ENCODE results near the gene MFSD11. TPM values are rescaled to one million over a fixed set of nuclear protein-coding genes. Genes with fewer than 3 reads are reported as not detected.

Gene MFSD11
- 10 to 100 TPM; 17.9 to 38.9 (median 26.3) TPM for total RNA-seq

DNA sequence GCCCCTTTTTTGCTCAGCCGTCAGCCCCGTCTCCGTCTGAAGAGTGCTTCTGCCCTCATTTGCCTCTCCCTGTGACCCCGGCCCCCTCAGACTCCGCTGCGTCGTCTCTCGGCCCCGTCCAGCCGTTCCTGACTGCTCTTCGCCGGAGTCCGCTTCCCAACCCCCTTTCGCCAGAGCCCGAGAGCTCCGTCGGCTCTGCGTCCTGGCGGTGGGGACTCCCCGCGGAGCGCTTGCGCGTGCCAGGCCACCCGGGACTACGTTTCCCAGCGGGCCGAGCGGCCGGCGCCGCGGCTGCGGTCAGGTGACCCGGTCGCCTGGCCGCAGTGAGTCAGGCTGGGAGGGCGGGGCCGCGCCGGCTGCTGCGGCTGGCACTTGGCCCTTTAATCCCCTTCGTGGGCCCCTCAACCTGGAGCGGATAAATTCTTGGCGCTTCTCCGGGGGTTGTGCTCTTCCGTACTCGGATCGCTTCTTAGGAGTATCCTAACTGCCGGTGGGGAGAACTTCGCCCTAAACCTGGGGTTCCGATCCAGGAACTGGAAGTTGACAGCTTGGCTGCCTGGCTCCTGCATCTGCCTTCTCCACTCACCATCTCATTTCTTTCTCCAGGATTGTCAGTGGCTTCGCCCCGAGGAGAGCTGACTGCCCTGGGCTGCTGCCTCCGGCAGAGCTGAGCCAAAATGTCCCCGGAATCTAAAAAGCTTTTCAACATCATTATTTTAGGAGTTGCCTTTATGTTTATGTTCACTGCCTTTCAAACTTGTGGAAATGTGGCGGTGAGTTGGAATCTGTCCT, at the start of gene MFSD11:
Gene MFSD11, plus strand, starts transcription at position 444 of the 792 bp plus-strand sequence. Its CDS starts 234 bp downstream, at position 678.
- ATAC-seq (ENCODE audit: low FRiP score) (peak; percentile 81), DNase-seq (ENCODE audit: low spot score) (peak; percentile 66)
- TF ChIP-seq, protein P1, sequence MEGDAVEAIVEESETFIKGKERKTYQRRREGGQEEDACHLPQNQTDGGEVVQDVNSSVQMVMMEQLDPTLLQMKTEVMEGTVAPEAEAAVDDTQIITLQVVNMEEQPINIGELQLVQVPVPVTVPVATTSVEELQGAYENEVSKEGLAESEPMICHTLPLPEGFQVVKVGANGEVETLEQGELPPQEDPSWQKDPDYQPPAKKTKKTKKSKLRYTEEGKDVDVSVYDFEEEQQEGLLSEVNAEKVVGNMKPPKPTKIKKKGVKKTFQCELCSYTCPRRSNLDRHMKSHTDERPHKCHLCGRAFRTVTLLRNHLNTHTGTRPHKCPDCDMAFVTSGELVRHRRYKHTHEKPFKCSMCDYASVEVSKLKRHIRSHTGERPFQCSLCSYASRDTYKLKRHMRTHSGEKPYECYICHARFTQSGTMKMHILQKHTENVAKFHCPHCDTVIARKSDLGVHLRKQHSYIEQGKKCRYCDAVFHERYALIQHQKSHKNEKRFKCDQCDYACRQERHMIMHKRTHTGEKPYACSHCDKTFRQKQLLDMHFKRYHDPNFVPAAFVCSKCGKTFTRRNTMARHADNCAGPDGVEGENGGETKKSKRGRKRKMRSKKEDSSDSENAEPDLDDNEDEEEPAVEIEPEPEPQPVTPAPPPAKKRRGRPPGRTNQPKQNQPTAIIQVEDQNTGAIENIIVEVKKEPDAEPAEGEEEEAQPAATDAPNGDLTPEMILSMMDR (IDR thresholded peaks at IDR 0.05) = no peak

DNA sequence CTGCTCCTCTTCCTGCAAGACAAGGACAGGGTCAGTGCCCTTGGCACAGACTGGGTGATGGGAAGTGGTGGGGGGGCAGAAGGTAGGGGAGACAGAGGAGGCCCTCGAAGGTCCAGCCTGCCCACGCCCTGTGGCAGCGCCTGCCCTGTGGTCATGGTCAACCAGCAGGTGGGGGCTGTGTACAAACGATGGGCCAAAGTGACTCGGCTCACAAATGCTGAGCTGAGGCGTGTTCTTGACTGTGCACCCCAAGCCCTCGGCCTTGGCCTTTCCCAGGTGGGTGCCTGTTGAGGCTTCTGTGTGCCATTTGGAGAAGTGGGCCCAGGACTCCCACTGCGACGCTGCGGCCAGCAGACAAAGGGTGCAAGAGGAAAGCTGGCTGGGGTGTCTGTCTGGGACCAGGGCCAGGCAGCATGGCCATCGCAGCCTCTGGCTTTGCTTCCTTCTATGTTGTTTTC, 49.7 kb upstream of the MFSD11 start:
- TF ChIP-seq, protein P1 (IDR thresholded peaks at IDR 0.05) = no peak
- DNase-seq (ENCODE audit: low spot score) = no peak

DNA sequence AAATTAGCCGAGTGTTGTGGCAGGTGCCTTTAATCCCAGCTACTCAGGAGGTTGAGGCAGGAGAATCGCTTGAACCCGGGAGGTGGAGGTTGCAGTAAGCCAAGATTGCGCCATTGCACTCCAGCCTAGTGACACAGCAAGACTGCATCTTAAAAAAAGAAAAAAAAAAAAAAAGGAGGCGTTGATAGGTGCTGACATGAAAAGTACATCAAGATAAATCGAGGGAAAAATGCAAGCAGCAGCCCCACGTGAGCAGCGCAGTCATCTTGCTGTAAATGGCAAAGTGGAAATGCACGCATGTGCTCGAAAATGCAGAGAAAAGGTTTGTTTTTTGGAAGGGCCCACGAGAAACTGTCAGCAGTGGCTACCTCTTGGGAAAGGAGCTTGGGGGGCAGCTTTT, 48.1 kb upstream of the MFSD11 start:
- TF ChIP-seq, protein P1 (IDR thresholded peaks at IDR 0.05) = no peak
- ATAC-seq (ENCODE audit: low FRiP score) (no peak), DNase-seq (ENCODE audit: low spot score) (no peak)

More for the DNA sequence above, 49.7 kb upstream of the MFSD11 start:
- ATAC-seq (ENCODE audit: low FRiP score) = peak; percentile 60

DNA sequence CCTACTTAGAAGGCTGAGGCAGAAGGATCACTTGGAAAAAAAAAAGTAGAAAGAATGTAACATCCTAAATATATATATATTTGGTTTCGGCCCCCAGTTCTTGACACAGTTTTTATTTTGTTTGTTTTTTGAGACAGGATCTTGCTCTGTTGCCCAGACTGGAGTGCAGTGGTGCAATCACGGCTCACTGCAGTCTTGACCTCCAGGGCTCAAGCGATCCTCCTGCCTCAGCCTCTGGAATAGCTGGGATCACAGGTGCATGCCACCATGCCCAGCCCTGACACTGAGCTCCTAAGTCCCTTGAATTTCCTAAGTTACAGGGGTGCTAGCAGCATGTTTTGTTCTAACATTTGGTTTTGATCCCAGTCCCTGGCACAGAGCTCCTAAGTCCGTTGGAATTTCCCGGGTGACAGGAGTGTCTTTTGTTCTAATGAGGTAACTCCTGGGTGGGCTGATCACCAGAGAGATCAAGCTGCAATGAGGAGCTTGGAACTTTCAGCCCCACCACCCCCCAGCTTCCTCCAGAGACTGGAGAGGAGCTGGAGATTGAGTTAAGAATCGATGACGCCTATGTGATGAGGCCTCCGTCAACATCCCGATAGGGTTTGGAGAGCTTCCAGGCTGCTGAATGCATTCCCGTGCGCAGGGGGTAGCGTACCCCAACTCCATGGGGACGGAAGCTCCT, 47.2 kb upstream of the MFSD11 start:
- no peak for DNase-seq (ENCODE audit: low spot score)
- TF ChIP-seq, protein P1 (IDR thresholded peaks at IDR 0.05) = no peak
- ATAC-seq (ENCODE audit: low FRiP score) = no peak

DNA sequence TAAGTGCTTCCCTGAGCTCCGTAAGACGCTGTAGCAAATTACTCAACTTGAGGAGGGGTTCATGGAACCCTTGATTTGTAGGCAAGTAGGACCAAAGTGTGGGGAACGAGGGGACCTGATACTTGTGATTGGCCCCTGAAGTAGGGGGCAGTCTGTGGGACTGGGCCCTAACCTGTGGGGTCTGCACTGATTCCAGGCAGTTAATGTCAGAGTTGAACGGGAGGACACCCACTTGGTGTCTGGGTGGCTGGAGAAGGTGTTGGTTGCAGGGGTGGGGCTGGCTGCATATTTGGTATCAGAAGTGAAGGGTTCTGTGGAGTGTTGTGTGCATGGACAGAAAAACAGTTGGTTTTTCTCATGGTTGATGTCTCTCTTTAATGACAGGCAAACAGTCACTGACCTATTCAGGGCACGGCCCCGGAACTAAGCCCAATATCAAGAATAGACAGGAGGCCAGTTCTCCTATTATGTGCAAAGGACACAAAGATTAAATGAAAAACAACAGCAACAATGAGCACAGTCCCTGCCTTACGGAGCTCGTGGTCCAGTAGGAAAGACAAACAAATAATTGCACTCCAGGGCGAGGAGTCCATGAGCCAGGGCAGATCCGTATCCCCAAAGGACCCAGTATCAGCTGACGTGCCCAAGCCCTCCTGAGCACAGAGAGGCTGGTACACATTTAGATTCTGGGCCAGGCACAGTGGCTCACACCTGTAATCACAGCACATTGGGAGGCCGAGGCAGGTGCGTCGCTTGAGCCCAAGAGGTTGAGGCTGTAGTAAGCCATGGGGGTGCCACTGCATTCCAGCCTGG, 46.3 kb upstream of the MFSD11 start:
- TF ChIP-seq, protein P1 (IDR thresholded peaks at IDR 0.05) = no peak
- DNase-seq (ENCODE audit: low spot score) (no peak), ATAC-seq (ENCODE audit: low FRiP score) (no peak)

DNA sequence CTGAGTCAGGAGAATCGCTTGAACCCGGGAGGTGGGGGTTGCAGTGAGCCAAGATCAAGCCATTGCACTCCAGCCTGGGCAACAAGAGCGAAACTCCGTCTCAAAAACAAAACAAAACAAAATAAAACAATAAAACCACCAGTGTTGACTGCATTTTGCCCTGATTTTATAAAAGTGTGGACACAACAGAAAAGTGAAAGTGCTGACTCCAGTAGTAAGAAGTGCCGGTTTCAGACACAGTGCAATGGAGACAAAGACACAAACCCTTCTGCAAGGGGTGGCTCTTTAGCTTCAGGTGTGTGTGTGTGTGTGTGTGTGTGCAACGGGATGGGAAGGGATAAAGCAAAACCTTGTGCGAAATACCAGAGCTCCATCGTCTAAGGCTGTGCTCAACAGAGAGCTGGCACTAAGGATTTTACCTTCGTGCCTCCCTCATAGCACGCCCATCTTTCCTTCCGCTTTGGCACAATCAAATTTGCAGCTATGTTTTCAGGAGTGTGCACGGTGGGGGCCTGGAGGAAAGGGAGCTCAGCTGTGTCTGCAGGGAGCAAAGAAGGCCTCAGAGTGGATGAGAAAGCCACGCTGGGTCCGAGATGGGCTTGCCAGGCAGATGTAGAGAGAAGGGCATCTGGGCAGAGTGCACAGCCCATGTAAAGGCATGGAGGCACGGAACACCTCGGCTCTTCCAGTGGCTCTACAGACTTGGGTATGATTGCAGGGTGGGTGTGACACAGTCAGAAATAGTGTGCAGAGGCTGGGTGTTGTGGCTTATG, 42.7 kb upstream of the MFSD11 start:
- ATAC-seq (ENCODE audit: low FRiP score) = peak; percentile 46
- TF ChIP-seq, protein P1 (IDR thresholded peaks at IDR 0.05) = no peak
- DNase-seq (ENCODE audit: low spot score) = no peak
